GM12872 (cell line): ENCODE results near the gene DEPDC1.

ENCODE experiments used
- CTCF ChIP-seq: IDR thresholded peaks from 3 replicates; pipeline ENCODE4 v1.5.1; 2011; ENCODE audit warnings: low read depth, mild to moderate bottlenecking, low read length, moderate library complexity; ENCODE audit not compliant: insufficient read depth

Gene DEPDC1

GRCh38 chr1:68493193-68493592, 3.7 kb downstream of the DEPDC1 start:
- no peak for TF ChIP-seq CTCF

- no peak for TF ChIP-seq CTCF
Observed at GRCh38 chr1:68490046-68490651, 6.7 kb downstream of the DEPDC1 start.

- TF ChIP-seq CTCF: no peak
Observed at GRCh38 chr1:68485431-68486022, 11.4 kb downstream of the DEPDC1 start.

GRCh38 chr1:68484618-68485017, 12.3 kb downstream of the DEPDC1 start:
- TF ChIP-seq CTCF: no peak

- TF ChIP-seq CTCF: no peak
Observed at GRCh38 chr1:68481041-68481440, 15.8 kb downstream of the DEPDC1 start.

- TF ChIP-seq CTCF: no peak
Observed at GRCh38 chr1:68479501-68479900, 17.4 kb downstream of the DEPDC1 start.

GRCh38 chr1:68478662-68479061, 18.2 kb downstream of the DEPDC1 start:
- no peak for TF ChIP-seq CTCF

- TF ChIP-seq CTCF: no peak
Observed at GRCh38 chr1:68473060-68473459, 23.8 kb downstream of the DEPDC1 start.
